ENCODE results near the gene LMAN2L. TPM values are rescaled to one million over a fixed set of nuclear protein-coding genes. Genes with fewer than 3 reads are reported as not detected.
A peak's percentile ranks its signal among the peaks of the same experiment; 100 is the strongest.
"Not testable (repeated sequence)": the region's sequence is repeated elsewhere in the genome, so short reads cannot be mapped to it uniquely, and the experiment has no call there.

Gene LMAN2L
- total RNA-seq, 1 donor from 2014 or later = 41.2 TPM

- DNase-seq (ENCODE audit: low read depth) = no peak
Observed at GRCh38 chr2:96687711-96688640, 51.9 kb downstream of the LMAN2L start.

- DNase-seq (ENCODE audit: low read depth) = no peak
Observed at GRCh38 chr2:96687266-96687665, 52.6 kb downstream of the LMAN2L start.

- no peak for DNase-seq (ENCODE audit: low read depth)
Observed at GRCh38 chr2:96685577-96686459, 54.0 kb downstream of the LMAN2L start.

GRCh38 chr2:96684883-96685576 lies 54.8 kb downstream of the LMAN2L start:
- DNase-seq (ENCODE audit: low read depth) = no peak

- DNase-seq (ENCODE audit: low read depth) = no peak
Observed at GRCh38 chr2:96683972-96684820, 55.7 kb downstream of the LMAN2L start.

- DNase-seq (ENCODE audit: low read depth) = no peak
Observed at GRCh38 chr2:96683307-96683706, 56.6 kb downstream of the LMAN2L start.

GRCh38 chr2:96681540-96681939 lies 58.3 kb downstream of the LMAN2L start:
- DNase-seq (ENCODE audit: low read depth) = no peak

- DNase-seq (ENCODE audit: low read depth) = no peak
Observed at GRCh38 chr2:96680561-96681141, 59.2 kb downstream of the LMAN2L start.

GRCh38 chr2:96679848-96680247 lies 60.0 kb downstream of the LMAN2L start:
- DNase-seq (ENCODE audit: low read depth) = no peak

GRCh38 chr2:96669539-96670215 lies 70.2 kb downstream of the LMAN2L start:
- no peak for DNase-seq (ENCODE audit: low read depth)

- DNase-seq (ENCODE audit: low read depth) = no peak
Observed at GRCh38 chr2:96668771-96669170, 71.1 kb downstream of the LMAN2L start.

GRCh38 chr2:96665717-96666116 lies 74.1 kb downstream of the LMAN2L start:
- not testable (repeated sequence) for DNase-seq (ENCODE audit: low read depth)

GRCh38 chr2:96665083-96665569 lies 74.7 kb downstream of the LMAN2L start:
- peak; percentile 98 for DNase-seq (ENCODE audit: low read depth)

GRCh38 chr2:96664366-96664925 lies 75.4 kb downstream of the LMAN2L start:
- no peak for DNase-seq (ENCODE audit: low read depth)

- no peak for DNase-seq (ENCODE audit: low read depth)
Observed at GRCh38 chr2:96663829-96664228, 76.0 kb downstream of the LMAN2L start.

GRCh38 chr2:96663177-96663576 lies 76.7 kb downstream of the LMAN2L start:
- no peak for DNase-seq (ENCODE audit: low read depth)

GRCh38 chr2:96662360-96662759 lies 77.5 kb downstream of the LMAN2L start:
- DNase-seq (ENCODE audit: low read depth) = no peak

- no peak for DNase-seq (ENCODE audit: low read depth)
Observed at GRCh38 chr2:96661324-96661723, 78.5 kb downstream of the LMAN2L start.

GRCh38 chr2:96656540-96656939 lies 83.3 kb downstream of the LMAN2L start:
- no peak for DNase-seq (ENCODE audit: low read depth)

Data from renal cortical epithelial cell (primary cell).